ENCODE data around the gene TFEC. TPM values are rescaled to one million over a fixed set of nuclear protein-coding genes. Genes with fewer than 3 reads are reported as not detected.

Gene TFEC
- total RNA-seq, 2 experiments from 2014 or later: not detected

DNA sequence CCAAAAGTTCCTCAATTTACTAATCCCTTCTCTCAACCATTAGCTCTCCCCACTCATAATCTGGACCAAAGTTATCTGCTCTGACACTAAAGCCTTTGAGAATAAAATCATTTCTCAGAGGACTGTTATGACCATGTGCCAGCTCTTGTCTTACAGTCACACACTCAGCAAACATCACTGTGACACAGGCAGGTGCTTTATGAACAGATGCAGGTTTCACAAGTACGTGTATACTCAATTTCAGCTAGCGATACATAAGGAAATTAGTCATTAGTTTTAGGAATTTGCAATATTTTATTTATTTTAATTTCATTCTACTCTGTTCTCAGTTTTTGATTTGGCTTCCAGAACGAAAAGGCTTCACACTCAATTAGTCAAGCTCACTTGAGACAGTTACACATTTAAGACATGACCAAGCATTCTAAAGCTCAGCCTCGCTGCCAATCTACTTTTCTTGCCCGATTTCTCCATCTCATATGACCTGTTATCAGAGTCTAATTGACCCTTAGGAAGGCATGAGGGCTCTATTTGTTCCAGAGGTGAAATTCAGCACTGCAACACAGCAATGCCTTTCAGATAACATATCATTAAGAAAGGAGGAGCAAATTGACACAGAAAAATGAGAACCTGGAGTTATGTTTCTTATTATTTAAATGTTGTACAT lies 76.8 kb downstream of the TFEC start:
- H3K36me3 Mint-ChIP-seq (ENCODE audit: low read depth): no peaks in the 10 kb centered on the region
- ChIA-PET POLR2A (no interaction called here), CTCF (no interaction called here)
- TF ChIP-seq, protein P1, sequence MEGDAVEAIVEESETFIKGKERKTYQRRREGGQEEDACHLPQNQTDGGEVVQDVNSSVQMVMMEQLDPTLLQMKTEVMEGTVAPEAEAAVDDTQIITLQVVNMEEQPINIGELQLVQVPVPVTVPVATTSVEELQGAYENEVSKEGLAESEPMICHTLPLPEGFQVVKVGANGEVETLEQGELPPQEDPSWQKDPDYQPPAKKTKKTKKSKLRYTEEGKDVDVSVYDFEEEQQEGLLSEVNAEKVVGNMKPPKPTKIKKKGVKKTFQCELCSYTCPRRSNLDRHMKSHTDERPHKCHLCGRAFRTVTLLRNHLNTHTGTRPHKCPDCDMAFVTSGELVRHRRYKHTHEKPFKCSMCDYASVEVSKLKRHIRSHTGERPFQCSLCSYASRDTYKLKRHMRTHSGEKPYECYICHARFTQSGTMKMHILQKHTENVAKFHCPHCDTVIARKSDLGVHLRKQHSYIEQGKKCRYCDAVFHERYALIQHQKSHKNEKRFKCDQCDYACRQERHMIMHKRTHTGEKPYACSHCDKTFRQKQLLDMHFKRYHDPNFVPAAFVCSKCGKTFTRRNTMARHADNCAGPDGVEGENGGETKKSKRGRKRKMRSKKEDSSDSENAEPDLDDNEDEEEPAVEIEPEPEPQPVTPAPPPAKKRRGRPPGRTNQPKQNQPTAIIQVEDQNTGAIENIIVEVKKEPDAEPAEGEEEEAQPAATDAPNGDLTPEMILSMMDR (IDR thresholded peaks at IDR 0.05): no peak
- no peaks in the 10 kb centered on the region for H3K4me1 Mint-ChIP-seq (ENCODE audit: low read depth)
- ATAC-seq (no peak), DNase-seq (no peak)
- H3K27me3 Mint-ChIP-seq: peaks cover 2% of the 10 kb centered on the region
- intact Hi-C loops (cut with micrococcal nuclease): no loop called here
- no peak overlapping the region for H3K4me3 Mint-ChIP-seq
- no peaks in the 10 kb centered on the region for H3K9me3 Mint-ChIP-seq
- H3K27ac Mint-ChIP-seq: no peak overlapping the region

GRCh38 chr7:115952832-115953231 lies 77.7 kb downstream of the TFEC start:
- intact Hi-C loops (cut with micrococcal nuclease): no loop called here
- TF ChIP-seq, protein P1 (IDR thresholded peaks at IDR 0.05): no peak
- ATAC-seq (no peak), DNase-seq (no peak)
- Mint-ChIP-seq H3K4me3 (no peak overlapping the region), H3K4me1 (ENCODE audit: low read depth) (no peaks in the 10 kb centered on the region), H3K9me3 (no peaks in the 10 kb centered on the region), H3K27me3 (no peaks in the 10 kb centered on the region), H3K27ac (no peak overlapping the region), H3K36me3 (ENCODE audit: low read depth) (no peaks in the 10 kb centered on the region)
- POLR2A ChIA-PET: no interaction called here
- CTCF ChIA-PET: no interaction called here

DNA sequence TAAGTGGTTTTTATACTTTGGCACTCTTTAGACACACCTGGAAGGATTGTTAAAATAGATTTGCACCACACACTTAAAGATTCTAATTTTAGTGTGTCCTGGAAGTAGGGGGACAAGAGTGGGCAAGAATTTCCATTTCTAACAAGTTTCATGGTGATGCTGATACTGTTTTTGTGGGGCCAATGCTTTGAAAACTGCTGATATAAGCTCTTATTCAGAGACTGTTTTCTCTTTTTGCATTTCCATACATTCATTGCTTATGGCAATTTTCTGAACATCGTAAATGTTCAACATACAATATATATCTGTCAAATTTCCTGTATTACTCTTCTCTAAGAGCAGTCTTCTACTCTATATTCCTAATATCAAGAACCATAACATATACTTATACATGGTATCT lies 79.0 kb downstream of the TFEC start:
- ChIA-PET CTCF (no interaction called here), POLR2A (no interaction called here)
- H3K4me3 Mint-ChIP-seq: no peak overlapping the region
- TF ChIP-seq, protein P1 (IDR thresholded peaks at IDR 0.05): no peak
- ATAC-seq (no peak), DNase-seq (no peak)
- H3K4me1 Mint-ChIP-seq (ENCODE audit: low read depth): no peaks in the 10 kb centered on the region
- H3K9me3 Mint-ChIP-seq: no peaks in the 10 kb centered on the region
- H3K27me3 Mint-ChIP-seq: no peaks in the 10 kb centered on the region
- no peak overlapping the region for H3K27ac Mint-ChIP-seq
- H3K36me3 Mint-ChIP-seq (ENCODE audit: low read depth): no peaks in the 10 kb centered on the region
- intact Hi-C loops (cut with micrococcal nuclease): no loop called here

DNA sequence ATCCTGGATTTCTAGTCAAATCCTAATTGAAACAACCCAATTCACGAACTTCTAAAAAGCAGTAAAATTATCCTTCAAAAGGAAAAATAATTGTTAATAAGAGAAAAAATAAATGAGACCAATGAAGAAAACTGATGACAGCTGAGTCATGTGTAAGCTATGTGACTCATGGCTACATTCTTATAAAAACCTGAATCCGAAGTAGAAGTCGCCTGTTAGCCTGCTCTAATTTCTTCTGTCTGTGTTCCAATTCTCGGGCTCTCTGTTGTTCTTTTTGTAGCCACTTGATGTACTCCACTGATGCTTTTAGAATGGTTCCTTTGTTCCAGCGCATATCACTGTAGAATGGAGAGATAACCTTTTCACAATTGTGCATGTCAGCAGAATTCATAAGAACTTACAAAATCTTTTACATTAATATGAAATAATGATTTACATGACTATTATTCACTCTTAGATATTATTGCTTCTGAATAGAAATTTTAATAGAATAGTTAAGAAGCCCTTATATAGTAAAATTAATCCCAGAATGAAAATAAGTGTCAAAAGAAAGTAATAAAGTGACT lies 88.8 kb downstream of the TFEC start:
- no peak overlapping the region for H3K27ac Mint-ChIP-seq

DNA sequence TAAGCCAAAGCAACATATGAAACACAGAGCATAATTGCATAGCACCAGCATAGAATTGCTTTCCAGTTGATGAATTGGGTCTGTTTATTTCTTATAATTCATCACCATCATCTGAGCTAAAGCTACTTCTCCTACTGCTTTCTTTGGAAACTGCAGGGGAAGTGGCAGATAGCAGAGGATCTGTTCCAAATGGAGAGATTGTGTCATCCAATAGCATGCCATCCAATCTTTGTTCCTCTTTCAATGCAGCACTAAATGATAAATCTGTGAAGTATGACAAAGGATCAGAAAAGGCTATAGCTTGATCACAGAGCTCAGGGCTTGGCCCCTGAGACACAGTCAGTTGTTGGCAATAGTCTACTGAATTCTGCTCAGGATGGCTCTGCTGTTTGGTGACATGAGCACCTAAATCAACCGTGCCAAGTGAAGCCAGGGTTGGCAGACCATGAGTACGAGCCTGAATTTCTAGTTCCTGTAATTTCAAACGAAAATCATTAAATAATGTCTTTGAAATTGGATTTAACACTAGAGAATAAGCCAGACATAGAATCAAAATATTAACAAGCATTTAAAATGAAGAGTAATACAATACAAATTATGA lies 90.0 kb downstream of the TFEC start:
- ChIA-PET CTCF (no interaction called here), POLR2A (no interaction called here)
- Mint-ChIP-seq H3K4me3 (no peak overlapping the region), H3K36me3 (ENCODE audit: low read depth) (no peaks in the 10 kb centered on the region), H3K27ac (no peak overlapping the region), H3K9me3 (no peaks in the 10 kb centered on the region), H3K4me1 (ENCODE audit: low read depth) (no peaks in the 10 kb centered on the region), H3K27me3 (no peaks in the 10 kb centered on the region)
- TF ChIP-seq, protein P1 (IDR thresholded peaks at IDR 0.05): no peak
- DNase-seq (no peak), ATAC-seq (no peak)
- intact Hi-C loops (cut with micrococcal nuclease): no loop called here

More for the DNA sequence above, 88.8 kb downstream of the TFEC start:
- Mint-ChIP-seq H3K36me3 (ENCODE audit: low read depth) (no peaks in the 10 kb centered on the region), H3K9me3 (no peaks in the 10 kb centered on the region), H3K4me3 (no peak overlapping the region), H3K4me1 (ENCODE audit: low read depth) (no peaks in the 10 kb centered on the region), H3K27me3 (no peaks in the 10 kb centered on the region)
- ChIA-PET CTCF (no interaction called here), POLR2A (no interaction called here)
- TF ChIP-seq, protein P1 (IDR thresholded peaks at IDR 0.05): no peak
- DNase-seq (no peak), ATAC-seq (no peak)
- intact Hi-C loops (cut with micrococcal nuclease): no loop called here

Data from activated CD8-positive, alpha-beta T cell treated with anti-CD3 and anti-CD28 coated beads for 36 hours (primary cell).